ENCODE measurements around the gene TMEM181.

DNA sequence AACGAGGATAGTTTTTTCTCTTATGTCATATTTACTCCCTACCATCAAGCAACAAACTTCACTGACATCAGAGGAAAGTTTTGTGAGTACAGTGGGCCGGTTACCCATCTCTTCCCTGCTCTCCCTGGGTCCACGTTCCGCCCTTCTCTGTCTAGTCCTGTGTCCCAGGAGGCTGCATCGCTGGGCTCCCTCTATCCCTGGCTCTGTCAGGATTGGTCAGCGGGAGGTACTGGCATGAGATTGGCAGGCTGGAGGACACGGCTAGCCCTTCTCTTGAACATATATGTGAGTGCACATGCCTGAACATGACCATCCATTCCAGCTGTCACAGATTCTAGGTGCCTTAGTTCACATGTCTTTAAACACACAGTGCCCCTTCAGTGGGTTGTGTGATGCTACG is 30.3 kb upstream of the TMEM181 start:
- TF ChIP-seq, protein P1, sequence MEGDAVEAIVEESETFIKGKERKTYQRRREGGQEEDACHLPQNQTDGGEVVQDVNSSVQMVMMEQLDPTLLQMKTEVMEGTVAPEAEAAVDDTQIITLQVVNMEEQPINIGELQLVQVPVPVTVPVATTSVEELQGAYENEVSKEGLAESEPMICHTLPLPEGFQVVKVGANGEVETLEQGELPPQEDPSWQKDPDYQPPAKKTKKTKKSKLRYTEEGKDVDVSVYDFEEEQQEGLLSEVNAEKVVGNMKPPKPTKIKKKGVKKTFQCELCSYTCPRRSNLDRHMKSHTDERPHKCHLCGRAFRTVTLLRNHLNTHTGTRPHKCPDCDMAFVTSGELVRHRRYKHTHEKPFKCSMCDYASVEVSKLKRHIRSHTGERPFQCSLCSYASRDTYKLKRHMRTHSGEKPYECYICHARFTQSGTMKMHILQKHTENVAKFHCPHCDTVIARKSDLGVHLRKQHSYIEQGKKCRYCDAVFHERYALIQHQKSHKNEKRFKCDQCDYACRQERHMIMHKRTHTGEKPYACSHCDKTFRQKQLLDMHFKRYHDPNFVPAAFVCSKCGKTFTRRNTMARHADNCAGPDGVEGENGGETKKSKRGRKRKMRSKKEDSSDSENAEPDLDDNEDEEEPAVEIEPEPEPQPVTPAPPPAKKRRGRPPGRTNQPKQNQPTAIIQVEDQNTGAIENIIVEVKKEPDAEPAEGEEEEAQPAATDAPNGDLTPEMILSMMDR (IDR thresholded peaks at IDR 0.05; ENCODE audit: insufficient read depth, low read length): no peak
- no peak for TF ChIP-seq GABPA (IDR thresholded peaks at IDR 0.05; ENCODE audit: low read depth)
- TF ChIP-seq POLR2AphosphoS5 (IDR thresholded peaks at IDR 0.05; ENCODE audit: low read depth): no peak

Measured in HL-60 (cell line).